GM18861 (cell line): ENCODE results near the gene PLXNB2.

ENCODE experiments used
- ATAC-seq: cut with Tn5 transposase; IDR thresholded peaks from one replicate; pipeline ENCODE4 v1.9.1; 2021; ENCODE audit not compliant: unreplicated experiment

PLXNB2 gene

DNA sequence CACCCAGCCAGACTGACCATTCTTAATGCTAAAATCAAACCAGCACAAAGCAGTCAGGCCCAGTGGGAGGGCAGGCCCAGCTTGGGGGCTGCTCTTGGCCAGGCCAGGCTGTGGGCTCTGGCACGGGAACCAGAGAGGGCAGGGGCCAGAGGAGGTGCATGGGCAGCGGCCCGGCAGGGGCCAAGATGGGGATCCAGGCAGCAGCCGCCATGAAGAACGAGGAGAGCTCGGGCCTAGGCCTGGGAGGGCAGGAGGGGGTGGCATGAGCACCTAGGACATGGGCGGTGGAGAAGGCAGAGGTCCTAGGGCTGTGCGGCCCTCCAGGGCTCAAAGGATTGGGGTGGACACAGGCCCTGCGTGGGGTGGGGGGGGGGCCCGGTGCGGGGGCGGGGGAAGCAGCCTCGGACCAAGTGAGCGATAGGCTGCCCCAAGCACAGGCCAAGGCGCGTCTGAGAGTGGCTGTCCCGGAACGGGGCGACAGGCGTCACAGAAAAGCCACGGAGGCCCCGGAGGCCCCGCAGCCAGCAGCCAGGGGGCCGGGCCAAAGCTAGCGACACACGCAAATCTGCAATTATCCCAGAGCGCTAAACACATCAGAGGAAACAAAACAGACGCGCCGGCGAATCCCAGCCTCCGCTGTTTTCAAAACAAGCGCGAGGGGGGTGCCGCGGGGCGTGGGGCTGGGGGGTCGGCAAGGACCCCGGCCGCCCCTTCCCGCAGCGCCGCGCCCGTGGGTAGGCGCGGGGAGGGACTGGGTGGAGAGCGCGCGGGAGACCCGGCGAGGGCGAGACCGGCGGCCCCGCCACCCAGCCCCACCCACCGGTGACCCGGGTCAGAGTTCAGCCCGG, 8.3 kb downstream of the PLXNB2 start:
- ATAC-seq = no peak

DNA sequence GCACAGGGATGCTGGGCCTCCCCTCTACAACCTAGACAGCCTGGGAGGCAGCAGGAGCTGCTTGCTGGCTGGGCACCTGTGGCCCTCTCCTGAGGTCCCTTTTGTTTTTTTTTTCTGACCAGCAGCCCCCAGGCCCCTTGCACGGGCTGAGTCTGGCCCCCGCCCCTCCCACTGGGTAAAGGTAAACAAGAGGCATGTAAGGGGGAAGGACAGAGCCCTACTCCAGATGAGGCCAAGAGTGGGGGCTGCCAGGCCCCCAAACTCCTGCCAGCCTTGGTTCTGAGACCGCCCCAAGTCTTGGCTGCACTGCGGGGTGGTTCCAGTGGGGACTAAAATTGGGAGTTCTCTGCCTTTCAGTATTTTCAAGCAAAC, 9.2 kb downstream of the PLXNB2 start:
- no peak for ATAC-seq

DNA sequence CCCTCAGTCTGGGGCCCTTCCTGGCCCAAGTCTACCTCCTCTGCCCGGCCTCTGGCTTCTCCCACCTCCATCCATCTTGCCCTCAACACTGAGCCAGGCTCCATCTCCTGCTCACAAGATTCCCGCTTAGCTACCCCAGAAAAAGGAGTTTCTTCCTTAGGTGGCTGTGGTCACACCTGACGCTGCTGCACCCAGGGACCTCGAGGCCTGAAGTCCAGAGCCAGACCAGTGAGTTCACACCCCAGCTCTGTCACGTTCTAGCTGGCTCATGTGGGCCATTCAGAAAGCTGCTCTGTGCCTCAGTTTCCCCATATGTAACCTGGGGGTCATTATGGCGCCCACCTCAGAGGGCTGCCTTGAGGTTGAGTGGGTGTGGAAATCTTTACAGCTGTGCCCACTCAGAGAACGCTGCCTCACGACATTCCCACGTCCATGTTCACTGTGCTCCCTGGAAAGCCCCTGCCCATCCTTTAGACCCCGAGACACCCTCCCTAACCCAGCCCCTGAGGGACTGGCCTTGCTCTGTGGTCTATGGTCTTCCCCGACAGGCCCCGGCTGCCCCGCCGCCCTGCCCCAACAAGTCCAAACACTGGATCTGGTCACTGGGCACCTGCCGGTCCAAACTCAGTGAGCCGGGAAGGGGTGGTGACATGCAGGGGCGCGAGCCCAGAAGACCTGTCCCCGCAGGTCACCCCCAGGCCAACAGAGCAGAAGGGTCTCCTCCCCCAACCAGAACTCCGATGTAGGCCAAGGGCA, 9.8 kb downstream of the PLXNB2 start:
- ATAC-seq = no peak

DNA sequence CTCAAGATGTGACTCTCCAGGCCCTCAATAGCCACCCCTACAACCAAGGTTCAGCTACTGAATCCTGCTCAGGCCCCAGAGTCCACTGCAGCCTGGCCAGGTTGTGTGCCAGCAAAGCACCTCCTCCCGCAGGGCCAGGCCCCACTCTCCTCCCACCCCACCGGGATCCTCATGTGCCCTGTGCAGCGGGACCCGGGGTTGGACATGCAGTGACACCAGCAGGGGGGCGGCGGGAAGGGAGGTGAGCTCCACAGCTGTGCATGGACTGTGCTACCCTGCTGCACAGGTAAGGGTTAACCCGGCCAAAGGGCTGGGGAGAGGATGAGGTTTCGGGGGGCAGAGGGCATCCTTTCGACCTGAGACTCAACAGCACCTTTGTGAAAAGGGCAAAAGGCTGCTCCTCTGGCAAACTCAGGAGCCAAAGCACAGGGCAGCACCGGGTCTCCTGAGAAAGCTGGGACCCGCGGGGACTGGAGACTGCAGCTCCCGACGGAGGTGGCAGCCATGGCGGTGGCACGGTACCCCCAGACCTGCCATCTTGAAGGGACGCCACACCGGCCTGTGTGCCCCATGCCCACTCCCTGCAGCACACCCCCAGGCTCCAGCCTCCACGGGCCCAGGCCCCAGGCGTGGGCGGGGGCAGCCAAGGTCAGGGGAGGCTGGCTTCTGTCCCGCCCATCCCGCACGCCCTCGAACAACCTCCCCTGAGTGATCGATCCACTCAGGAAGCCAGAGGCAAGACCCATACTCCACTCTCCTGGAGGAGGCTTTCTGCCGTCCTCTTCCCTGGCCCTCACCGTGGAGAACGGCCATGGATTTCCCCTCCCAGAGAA, 10.6 kb downstream of the PLXNB2 start:
- no peak for ATAC-seq

DNA sequence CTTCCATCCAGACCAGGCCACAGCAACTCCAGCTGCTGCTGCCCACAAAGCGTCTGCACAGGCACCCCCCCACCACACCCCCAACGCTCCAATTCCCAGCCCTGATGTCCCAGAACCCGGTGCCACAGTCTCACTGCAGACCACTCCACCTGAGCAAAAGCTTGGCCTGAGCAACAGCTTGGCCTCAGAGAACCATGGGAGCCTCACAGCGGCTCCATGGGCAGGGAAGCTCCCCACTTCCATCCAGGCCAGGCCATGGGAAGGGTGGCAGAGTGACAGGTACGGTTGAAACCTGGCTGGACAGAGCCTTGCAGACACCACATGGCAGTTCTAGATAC, 13.2 kb downstream of the PLXNB2 start:
- no peak for ATAC-seq

DNA sequence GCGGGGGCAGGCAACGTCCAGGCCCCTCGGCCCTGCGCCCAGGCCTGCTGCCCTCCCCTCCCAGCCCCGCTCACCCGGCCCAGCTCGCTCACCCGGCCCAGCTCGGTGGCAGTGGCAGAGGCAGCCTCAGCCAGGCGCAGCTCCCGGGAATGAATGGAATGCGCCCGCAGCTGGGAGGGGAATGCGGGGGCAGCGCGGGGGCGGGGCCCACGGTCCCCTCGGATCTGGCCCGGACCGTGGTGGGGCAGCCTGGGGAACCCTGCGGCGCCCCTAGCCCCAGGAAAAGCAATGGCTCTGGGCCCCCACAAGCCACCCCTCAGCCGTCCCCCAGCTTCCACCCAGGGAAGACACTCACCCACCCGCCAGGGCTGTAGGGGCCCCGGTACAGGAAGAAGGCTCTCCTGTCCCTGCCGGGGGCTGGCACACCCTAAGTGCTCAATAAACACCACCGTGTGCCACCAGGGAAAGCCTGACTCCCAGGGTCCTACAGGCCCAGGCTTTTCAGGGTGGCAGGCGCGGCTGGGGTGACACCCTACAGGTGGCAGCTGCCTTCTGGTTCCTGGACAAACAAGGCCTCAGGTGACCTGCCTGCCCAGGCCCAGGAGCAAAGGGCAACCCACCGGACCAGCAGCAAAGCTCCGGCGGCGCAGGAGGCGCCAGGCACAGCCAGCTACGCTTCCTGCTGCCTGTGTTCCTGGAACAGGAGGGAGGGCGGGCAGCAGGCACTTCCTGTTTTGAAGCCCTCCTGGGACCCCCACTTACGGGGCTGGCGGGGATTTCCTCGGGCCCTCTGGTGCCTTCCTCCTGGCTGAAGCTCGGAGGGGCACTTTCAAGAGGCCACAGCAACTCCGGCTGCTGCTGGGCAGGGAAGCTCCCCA, 13.8 kb downstream of the PLXNB2 start:
- ATAC-seq = no peak

DNA sequence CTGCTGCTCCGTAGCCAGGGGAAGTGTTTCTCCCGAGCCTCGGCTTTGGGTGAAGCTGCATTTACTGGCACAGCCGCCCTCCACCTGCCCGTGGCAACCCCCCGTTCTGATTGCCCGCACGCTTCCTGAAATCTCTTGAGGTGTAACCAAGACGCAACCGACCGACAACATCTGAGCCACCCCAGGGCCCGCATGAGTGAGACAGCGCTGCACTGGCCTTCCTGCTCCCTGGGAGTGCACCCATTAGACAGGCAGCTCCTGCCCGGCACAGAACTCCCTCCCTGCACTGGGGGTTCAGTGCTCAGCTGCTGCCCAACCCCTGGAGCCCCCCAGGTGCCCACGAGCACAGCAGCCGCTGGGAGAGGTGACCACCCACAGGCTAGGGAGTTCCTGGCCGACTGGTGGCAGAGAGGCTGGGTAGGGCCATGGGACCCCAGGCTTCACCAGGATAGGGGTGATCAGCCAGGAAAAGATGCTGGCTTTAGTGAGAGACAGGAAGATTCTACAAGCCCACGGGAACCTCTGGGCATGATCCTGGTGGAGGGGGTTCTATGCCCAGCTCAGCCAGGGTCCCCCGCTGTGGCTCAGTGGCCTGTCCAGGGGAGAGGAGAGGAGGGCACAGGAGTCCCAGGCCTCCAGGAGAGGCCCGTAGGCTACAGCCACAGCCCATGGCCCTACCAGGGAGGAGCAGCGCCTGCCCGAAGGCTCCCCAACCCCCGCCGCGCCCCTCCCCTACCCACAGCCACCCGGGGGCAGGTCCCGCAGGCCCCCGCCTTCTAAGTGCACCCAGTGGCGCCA, 14.6 kb downstream of the PLXNB2 start:
- ATAC-seq = no peak

DNA sequence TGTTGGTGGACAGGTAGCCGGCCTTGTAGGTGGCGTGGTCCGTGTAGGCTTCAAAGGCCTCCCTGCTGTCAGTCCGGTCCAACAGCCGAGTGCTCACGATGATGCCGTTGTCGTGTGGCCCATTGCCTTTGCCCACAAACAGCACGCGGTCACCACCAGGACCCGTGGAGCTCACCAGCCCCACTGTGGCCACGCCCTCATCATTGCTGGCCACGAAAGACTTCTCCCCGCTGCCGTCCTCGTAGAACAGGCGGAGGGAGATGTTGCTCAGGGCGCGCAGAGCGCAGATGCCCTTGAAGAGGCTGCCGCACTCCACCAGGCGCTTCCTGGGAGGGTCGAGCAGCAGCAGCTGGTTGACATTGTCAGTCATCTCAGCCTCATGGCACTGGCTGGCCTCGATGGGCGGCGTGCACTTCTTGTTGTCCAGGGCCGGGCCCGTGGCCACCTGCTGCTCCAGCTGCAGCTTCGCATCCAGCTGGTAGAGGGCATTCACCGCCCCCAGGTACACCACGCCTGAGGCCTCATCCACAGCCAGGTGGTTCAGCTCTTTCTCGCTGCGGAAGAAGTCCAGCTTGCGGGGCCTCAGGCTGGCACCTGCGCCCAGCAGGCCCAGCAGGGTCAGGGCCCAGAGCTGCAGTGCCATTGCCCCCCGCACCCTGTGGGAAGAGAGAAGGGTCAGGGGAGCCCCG, 17.4 kb downstream of the PLXNB2 start:
- ATAC-seq = no peak

DNA sequence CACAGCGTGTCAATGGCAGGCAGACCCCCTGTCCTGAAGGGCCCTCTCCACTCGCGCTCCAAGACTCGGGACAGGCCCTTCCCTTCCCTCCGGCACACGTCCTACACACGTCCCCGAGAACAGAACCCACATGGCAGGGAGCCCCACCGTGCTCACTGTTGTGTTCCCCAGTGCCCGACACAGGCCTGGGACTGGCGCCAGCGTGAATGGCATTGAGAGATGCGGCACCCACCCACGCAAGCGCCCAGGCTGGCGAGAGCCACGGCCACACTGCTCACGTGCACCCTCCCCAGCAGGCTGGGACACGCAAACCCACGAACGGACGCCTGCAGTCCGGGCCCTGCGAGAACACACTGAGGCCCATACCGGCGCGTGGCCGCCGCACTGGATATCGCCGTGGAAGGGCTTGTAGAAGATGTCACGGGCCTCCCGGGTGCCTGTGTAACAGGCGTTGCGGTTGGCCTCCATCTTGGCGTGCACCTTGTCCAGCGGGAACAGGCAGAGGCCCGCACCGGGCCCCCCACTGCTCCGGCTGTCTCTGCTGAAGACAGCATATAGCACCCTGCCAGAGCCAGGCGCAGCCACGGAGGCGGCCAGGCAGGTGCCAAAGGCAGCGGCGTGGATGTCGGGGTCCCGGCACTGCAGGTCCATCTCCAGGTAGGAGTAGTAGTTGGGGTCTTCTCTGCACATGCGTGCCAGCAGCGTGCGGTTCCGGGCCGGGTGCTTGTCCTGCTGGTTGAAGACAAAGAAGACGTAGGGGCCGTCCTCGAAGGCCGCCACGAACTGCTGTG, 18.1 kb downstream of the PLXNB2 start:
- ATAC-seq = no peak

DNA sequence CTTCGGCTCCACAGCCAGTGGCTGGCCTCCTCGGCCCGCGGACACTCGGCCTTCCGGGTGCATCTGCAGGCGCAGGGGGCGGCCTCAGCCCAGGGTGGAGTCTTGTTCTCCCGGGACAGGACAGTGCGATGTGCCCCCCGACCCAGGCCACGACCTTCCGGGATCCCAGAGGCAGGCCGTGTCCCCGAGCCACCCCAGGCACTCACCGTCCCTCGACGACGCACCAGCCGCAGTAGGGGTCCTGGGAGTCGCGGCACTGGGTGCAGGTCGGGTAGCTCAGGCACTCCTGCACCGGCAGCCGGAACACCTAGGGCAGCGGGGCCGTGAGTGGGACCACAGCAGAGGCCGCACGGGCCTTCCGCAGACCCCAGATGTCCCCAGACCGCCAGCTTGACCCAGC, 19.7 kb downstream of the PLXNB2 start:
- ATAC-seq = no peak

DNA sequence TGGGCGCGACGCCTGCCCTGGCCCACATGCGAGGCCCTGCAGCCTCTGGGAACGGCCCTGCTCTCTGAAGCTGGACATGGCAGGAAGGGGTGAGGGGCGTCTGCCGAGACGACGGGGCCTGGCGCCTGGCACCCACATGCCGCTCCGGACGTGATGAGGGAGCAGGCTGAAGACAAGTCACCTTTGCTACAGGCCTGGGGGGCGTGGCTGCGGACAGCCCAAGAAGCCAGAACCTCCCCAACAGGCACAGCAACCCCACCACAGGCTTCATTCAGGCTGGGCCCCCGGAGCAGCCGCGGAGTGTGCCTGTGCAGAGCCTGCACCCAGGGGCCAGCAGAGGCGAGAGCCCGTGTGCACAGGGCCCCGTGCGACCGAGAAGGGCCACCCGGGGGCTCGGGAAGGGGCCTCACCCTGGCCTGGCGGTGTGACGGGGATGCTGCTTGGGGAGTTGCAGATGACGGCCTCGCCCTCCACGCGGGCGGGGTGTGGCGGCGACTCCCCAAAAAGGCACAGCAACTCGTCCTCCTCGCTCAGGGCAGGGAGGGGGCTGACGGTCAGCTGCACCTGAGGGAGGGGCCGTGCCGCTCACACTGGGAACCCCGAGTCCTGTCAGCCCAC, 20.6 kb downstream of the PLXNB2 start:
- ATAC-seq = no peak

DNA sequence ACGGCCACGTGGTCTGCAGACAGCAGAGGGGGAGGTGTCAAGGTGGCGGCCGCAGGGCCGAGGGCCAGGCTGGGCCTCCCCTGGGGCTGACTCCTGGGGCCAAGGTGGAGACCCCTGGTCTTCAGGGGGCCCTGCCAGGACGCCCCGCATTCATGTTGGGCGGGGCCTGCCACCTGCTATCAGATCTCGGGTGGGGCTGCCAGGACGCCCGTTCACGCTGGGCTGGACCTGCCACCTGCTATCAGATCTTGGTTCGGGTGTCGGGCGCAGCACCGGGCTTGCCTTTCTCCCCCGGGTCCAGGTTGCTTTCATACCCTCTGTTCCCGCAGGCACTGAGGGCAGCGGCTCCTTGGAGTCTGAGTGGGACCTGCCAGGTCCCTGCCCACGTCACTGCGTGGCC, 21.2 kb downstream of the PLXNB2 start:
- ATAC-seq = no peak

DNA sequence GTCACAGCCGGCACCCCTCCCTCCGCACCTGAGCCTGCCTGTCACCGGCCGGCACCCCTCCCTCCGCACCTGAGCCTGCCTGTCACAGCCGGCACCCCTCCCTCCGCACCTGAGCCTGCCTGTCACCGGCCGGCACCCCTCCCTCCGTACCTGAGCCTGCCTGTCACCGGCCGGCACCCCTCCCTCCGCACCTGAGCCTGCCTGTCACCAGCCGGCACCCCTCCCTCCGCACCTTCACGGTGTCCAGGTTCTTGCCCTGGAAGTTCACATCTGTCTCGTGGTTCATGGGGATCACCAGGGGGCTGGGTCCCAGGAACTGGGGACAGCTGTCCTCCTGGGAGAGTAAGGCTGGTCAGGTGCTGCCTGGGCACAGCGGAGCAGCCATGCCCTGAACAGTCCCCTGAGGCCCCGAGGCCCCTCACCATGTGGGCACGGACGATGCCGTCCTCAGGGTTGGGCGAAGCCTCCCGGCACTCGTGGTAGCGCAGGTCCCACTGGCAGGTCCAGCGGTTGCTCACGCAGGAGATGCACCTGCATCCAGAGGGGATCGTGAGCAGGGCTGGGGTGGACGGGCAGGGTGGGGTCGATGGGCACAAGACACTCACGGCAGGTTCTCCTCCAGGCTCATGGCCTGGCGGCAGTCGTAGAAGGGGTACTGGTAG, 21.7 kb downstream of the PLXNB2 start:
- no peak for ATAC-seq

DNA sequence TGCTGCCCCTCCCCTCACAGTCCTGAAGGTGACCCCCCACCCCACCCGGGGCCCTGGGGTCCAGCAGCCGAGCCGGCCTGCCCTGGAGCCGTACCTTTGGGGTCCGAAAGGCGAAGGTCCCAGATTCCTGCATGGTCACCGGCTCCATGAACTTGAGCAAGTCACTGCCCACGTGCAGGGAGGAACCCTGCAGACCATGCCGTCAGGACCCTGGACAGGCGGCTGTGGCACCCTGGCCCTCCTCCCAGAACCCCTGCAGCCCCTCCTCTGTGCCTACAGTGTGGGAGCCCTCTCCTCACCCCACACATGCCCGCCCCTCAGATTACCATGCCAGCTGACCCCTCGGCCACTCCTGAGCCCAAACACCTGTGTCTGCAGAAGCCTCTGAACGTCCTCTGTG, 23.0 kb downstream of the PLXNB2 start:
- ATAC-seq = no peak

DNA sequence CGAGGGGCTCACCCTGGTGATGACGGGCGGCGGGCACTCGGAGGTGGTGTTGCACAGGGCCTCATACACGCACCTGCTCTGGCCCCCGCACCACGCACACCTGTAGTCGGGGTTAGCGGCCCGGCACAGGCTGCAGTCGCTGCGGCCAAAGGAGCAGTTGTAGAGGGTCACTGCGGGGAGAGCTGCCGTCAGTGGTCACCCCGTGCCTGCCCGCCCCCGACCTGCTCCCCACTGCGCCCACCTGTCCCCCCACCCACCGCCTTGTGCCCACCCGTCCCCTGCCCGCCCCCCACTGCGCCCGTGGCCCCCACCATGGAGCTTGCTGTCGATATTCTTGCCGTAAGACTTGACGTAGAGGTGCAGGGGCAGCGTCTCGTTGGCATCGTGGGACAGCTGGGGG, 23.6 kb downstream of the PLXNB2 start:
- no peak for ATAC-seq

DNA sequence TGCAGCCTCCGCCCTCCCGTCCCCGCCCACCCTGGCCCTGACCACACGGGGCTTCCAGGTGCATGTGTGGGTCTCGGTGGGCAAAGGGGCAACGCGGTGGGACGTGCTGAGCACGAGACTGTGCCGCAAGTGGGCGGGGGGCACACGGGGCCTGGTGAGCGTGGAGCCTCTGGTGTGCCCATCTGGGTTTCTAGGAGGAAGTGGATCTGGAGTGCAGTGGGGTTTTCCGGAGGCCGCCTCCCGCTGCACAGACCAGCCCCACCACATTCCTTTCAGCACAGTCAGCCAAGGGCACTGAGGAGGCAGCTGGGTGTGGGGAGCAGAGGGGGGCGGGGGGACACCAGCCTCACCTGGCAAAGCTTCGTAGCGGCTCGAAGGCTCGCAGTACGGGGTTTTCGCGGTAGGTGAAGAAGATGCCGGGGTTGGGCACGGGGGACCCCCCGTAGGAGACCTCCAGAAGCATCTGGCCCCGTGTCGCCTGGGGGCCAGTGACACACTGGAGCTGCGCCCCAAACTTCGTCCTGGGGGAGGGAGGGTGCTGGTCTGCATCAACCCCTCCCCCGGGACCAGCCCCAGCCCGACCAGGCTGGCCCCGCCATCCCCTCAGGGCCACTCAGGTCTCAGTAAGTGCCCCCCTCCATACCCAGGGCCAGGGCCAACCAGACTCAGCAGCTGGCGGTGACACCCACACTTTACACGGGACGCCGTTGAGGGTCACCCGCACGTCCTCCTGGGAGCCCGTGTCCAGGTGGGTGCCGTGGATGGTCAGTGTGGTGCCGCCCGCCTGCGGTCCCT, 24.9 kb downstream of the PLXNB2 start:
- ATAC-seq = no peak

DNA sequence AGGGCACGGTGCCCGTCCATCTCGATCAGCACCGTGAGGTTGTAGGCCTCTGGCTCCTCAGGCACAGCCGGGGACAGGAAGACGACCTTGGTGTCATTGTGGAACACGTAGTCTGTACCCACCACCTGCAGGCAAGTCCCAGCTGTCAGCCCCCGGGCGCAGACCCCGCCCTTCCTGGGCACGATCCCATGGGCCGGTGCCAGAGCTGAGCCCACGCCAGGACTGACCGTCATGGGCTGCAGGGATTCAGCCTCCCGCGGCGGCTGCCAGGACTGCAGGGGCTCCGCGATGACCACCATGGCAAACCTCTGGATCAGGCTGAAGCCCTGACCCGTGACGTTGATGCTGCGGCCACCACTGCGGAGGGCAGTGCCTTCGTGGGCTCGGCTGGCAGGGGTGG, 25.5 kb downstream of the PLXNB2 start:
- ATAC-seq = no peak
